ENCODE data around the gene ENO2.

GRCh38 chr12:6958609-6959057 is 44.3 kb downstream of the ENO2 start:
- TF ChIP-seq POLR2A (IDR thresholded peaks at IDR 0.05; ENCODE audit: low read length), result no peak
- TF ChIP-seq GATA1 (IDR thresholded peaks at IDR 0.05; ENCODE audit: low read depth, low read length), result no peak

Data from erythroblast (primary cell).